GM23338 (cell line): ENCODE measurements around the gene P3R3URF. TPM values are rescaled to one million over a fixed set of nuclear protein-coding genes. Genes with fewer than 3 reads are reported as not detected.

Experiments
- ATAC-seq: fragments of 200-7000 bp; cut with Tn5 transposase; 3 replicates; pipeline ENCODE4 v1.9.1; 2020
- DNase-seq: peaks from one replicate; pipeline ENCODE4 v3.0.0-alpha.2; 2015; ENCODE audit warnings: low spot score
- H2AFZ ChIP-seq: fragments of 200-600 bp; sonication (generic); 2 replicates; pipeline ENCODE4 v1.8.0; 2016; ENCODE audit warnings: antibody characterized with exemption, mild to moderate bottlenecking, moderate library complexity
- H3F3A ChIP-seq: fragments of 200-600 bp; sonication (generic); replicated peaks from 2 replicates; pipeline ENCODE4 v1.8.0; 2017; ENCODE audit warnings: antibody characterized with exemption, mixed run types, low read depth
- H3K27ac ChIP-seq: fragments of 200-600 bp; sonication (generic); 2 replicates; pipeline ENCODE4 v1.6.1; 2016; ENCODE audit warnings: low read depth
- H3K27me3 ChIP-seq: fragments of 200-600 bp; sonication (generic); 2 replicates; pipeline ENCODE4 v1.8.0; 2016; ENCODE audit warnings: mild to moderate bottlenecking, mixed run types, moderate library complexity; ENCODE audit not compliant: insufficient read depth
- H3K36me3 ChIP-seq: fragments of 200-600 bp; sonication (generic); 2 replicates; pipeline ENCODE4 v1.8.0; 2016; ENCODE audit warnings: mild to moderate bottlenecking; ENCODE audit not compliant: insufficient read depth
- H3K4me1 ChIP-seq: fragments of 200-600 bp; sonication (generic); 2 replicates; pipeline ENCODE4 v1.8.0; 2016; ENCODE audit warnings: mild to moderate bottlenecking, moderate library complexity; ENCODE audit not compliant: insufficient read depth
- H3K4me2 ChIP-seq: fragments of 200-600 bp; sonication (generic); 2 replicates; pipeline ENCODE4 v1.7.1; 2017; ENCODE audit warnings: mixed run types
- H3K4me3 ChIP-seq: fragments of 200-600 bp; sonication (generic); 2 replicates; pipeline ENCODE4 v1.6.1; 2016; ENCODE audit warnings: mixed run types
- H3K79me2 ChIP-seq: fragments of 200-600 bp; sonication (generic); replicated peaks from 2 replicates; pipeline ENCODE4 v1.8.0; 2017; ENCODE audit warnings: mild to moderate bottlenecking; ENCODE audit not compliant: insufficient read depth
- H3K9me2 ChIP-seq: fragments of 200-600 bp; sonication (generic); 2 replicates; pipeline ENCODE4 v1.8.0; 2017; ENCODE audit not compliant: insufficient read depth
- H4K20me1 ChIP-seq: fragments of 200-600 bp; sonication (generic); replicated peaks from 2 replicates; pipeline ENCODE4 v1.8.0; 2017; ENCODE audit warnings: mild to moderate bottlenecking; ENCODE audit not compliant: insufficient read depth
- H3K27ac Mint-ChIP-seq: 2 replicates; pipeline ENCODE4 v1.8.0; 2020; ENCODE audit warnings: inconsistent platforms, mild to moderate bottlenecking, moderate library complexity, mixed read lengths
- H3K27me3 Mint-ChIP-seq: 3 replicates; pipeline ENCODE4 v1.8.0; 2022; ENCODE audit warnings: low read depth, mild to moderate bottlenecking, moderate library complexity, mixed read lengths, inconsistent platforms; ENCODE audit not compliant: insufficient read depth, poor library complexity
- H3K36me3 Mint-ChIP-seq: 3 replicates; pipeline ENCODE4 v1.8.0; 2021; ENCODE audit warnings: low read depth, mild to moderate bottlenecking, inconsistent platforms, moderate library complexity, mixed read lengths
- H3K4me1 Mint-ChIP-seq: 3 replicates; pipeline ENCODE4 v1.8.0; 2020; ENCODE audit warnings: mild to moderate bottlenecking, inconsistent platforms, mixed read lengths
- H3K4me3 Mint-ChIP-seq: 3 replicates; pipeline ENCODE4 v1.8.0; 2021; ENCODE audit warnings: moderate library complexity, mild to moderate bottlenecking, inconsistent platforms, mixed read lengths
- H3K9me3 Mint-ChIP-seq: 3 replicates; pipeline ENCODE4 v1.8.0; 2020; ENCODE audit warnings: moderate library complexity, mild to moderate bottlenecking, inconsistent platforms, mixed read lengths
- CREB1 ChIP-seq: fragments of 250-450 bp; sonication (Bioruptor Pico); IDR thresholded peaks from 2 replicates; pipeline ENCODE4 v1.5.0; 2020; ENCODE audit warnings: low read depth, mild to moderate bottlenecking, moderate library complexity
- EZH2 ChIP-seq: fragments of 200-600 bp; sonication (generic); IDR thresholded peaks from one replicate; pipeline ENCODE4 v1.8.0; 2017; ENCODE audit warnings: antibody characterized with exemption, mild to moderate bottlenecking, low read depth; ENCODE audit not compliant: unreplicated experiment
- EZH2phosphoT487 ChIP-seq: fragments of 200-600 bp; sonication (generic); IDR thresholded peaks from one replicate; pipeline ENCODE4 v1.8.1; 2018; ENCODE audit warnings: antibody characterized with exemption; ENCODE audit not compliant: unreplicated experiment
- JUNB ChIP-seq: IDR thresholded peaks from one replicate; pipeline ENCODE4 v1.6.1; 2016; ENCODE audit warnings: antibody characterized with exemption; ENCODE audit not compliant: unreplicated experiment
- STAT1 ChIP-seq: IDR thresholded peaks from one replicate; pipeline ENCODE4 v1.6.1; 2016; ENCODE audit warnings: antibody characterized with exemption; ENCODE audit not compliant: unreplicated experiment
- ZNF331 ChIP-seq: fragments of 250-450 bp; sonication (Bioruptor Pico); IDR thresholded peaks from 2 replicates; pipeline ENCODE4 v1.5.0; 2020; ENCODE audit warnings: low read depth, mild to moderate bottlenecking, moderate library complexity
- polyA plus RNA-seq: library from polyadenylated mRNA; unstranded; fragments of >200 nt; fragmentation: Nextera tagmentation; extraction: Ambion mirVana; gene quantifications from 2 replicates; pipeline ENCODE4 v1.2.1, GENCODE V29; 2016
- total RNA-seq: library from RNA; depleted of rRNA; stranded (reverse); fragments of >200 nt; shearing (Covaris generic); gene quantifications from 2 replicates; pipeline ENCODE4 v1.2.3, GENCODE V29; 2014
- TF ChIP-seq, protein P1 (sequence below): fragments of 250-450 bp; sonication (Bioruptor Pico); IDR thresholded peaks from 2 replicates; pipeline ENCODE4 v1.5.0; 2020; ENCODE audit warnings: mild to moderate bottlenecking, moderate library complexity
- TF ChIP-seq, protein P2 (sequence below): IDR thresholded peaks from 2 replicates; pipeline ENCODE4 v1.6.1; 2016; ENCODE audit warnings: antibody characterized with exemption
- TF ChIP-seq, protein P3 (sequence below), 2 experiments: fragments of 200-600 bp in 1 of 2; sonication (generic) in 1 of 2; conservative IDR thresholded peaks; 2 replicates each; pipeline versions ENCODE4 v1.5.1 to v1.6.1; 2016 to 2017; ENCODE audit warnings: antibody characterized with exemption in 2 of 2, low read depth in 2 of 2, mild to moderate bottlenecking in 2 of 2, moderate library complexity in 1 of 2

P3R3URF gene
- total and polyA plus RNA-seq, 2 experiments from 2014 or later, result not detected

DNA sequence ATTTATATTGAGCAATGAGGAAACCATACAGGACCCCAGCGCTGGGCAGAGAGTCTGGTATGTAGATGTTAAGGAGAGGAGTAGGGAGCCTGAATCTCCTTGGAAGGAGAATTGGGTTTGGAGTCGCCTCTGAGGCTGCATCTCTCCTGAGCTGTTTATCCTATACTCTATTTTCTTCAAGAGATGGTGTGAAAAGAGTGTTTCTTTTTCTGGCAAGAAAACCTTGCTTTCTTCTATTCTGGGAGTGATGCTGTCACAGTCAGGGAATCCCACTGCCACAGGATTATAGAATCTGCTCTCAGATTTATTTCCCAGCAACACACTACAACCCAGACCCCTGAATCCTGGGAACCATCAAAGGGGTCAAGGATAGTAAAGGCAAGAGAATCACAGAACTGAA lies 30.1 kb upstream of the P3R3URF start (continued):
- TF ChIP-seq, protein P1, sequence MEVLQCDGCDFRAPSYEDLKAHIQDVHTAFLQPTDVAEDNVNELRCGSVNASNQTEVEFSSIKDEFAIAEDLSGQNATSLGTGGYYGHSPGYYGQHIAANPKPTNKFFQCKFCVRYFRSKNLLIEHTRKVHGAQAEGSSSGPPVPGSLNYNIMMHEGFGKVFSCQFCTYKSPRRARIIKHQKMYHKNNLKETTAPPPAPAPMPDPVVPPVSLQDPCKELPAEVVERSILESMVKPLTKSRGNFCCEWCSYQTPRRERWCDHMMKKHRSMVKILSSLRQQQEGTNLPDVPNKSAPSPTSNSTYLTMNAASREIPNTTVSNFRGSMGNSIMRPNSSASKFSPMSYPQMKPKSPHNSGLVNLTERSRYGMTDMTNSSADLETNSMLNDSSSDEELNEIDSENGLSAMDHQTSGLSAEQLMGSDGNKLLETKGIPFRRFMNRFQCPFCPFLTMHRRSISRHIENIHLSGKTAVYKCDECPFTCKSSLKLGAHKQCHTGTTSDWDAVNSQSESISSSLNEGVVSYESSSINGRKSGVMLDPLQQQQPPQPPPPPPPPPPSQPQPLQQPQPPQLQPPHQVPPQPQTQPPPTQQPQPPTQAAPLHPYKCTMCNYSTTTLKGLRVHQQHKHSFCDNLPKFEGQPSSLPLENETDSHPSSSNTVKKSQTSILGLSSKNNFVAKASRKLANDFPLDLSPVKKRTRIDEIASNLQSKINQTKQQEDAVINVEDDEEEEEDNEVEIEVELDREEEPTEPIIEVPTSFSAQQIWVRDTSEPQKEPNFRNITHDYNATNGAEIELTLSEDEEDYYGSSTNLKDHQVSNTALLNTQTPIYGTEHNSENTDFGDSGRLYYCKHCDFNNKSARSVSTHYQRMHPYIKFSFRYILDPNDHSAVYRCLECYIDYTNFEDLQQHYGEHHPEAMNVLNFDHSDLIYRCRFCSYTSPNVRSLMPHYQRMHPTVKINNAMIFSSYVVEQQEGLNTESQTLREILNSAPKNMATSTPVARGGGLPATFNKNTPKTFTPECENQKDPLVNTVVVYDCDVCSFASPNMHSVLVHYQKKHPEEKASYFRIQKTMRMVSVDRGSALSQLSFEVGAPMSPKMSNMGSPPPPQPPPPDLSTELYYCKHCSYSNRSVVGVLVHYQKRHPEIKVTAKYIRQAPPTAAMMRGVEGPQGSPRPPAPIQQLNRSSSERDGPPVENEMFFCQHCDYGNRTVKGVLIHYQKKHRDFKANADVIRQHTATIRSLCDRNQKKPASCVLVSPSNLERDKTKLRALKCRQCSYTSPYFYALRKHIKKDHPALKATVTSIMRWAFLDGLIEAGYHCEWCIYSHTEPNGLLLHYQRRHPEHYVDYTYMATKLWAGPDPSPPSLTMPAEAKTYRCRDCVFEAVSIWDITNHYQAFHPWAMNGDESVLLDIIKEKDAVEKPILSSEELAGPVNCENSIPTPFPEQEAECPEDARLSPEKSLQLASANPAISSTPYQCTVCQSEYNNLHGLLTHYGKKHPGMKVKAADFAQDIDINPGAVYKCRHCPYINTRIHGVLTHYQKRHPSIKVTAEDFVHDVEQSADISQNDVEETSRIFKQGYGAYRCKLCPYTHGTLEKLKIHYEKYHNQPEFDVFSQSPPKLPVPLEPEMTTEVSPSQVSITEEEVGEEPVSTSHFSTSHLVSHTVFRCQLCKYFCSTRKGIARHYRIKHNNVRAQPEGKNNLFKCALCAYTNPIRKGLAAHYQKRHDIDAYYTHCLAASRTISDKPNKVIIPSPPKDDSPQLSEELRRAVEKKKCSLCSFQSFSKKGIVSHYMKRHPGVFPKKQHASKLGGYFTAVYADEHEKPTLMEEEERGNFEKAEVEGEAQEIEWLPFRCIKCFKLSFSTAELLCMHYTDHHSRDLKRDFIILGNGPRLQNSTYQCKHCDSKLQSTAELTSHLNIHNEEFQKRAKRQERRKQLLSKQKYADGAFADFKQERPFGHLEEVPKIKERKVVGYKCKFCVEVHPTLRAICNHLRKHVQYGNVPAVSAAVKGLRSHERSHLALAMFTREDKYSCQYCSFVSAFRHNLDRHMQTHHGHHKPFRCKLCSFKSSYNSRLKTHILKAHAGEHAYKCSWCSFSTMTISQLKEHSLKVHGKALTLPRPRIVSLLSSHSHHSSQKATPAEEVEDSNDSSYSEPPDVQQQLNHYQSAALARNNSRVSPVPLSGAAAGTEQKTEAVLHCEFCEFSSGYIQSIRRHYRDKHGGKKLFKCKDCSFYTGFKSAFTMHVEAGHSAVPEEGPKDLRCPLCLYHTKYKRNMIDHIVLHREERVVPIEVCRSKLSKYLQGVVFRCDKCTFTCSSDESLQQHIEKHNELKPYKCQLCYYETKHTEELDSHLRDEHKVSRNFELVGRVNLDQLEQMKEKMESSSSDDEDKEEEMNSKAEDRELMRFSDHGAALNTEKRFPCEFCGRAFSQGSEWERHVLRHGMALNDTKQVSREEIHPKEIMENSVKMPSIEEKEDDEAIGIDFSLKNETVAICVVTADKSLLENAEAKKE (CRISPR knock-in tag), result no peak

DNA sequence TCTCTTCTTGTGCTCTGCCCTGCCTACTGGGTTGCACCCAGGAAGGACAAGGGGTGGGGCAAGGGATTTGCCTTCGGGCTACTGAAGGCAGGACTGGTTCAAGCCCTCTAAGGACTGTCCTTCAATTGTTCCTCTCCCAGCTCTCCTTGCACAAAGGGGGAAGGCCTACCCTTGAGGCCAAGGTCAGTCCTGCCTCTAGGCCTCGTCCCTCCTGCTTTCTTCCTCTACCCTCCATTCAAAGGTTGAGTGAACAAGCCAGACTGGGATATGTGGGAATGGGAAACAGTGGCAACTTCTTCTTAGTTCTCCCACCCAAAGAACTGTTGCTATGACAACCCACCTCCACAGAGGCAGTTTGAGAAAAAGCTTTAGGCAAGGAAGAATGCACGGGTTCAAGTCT lies 29.5 kb upstream of the P3R3URF start:
- H3K79me2 ChIP-seq, result no peaks in the 10 kb centered on the region
- H3K4me2 ChIP-seq, result 0 out of 2 replicates have a peak overlapping the region, but pooled peaks have one; percentile 20
- TF ChIP-seq, protein P2, sequence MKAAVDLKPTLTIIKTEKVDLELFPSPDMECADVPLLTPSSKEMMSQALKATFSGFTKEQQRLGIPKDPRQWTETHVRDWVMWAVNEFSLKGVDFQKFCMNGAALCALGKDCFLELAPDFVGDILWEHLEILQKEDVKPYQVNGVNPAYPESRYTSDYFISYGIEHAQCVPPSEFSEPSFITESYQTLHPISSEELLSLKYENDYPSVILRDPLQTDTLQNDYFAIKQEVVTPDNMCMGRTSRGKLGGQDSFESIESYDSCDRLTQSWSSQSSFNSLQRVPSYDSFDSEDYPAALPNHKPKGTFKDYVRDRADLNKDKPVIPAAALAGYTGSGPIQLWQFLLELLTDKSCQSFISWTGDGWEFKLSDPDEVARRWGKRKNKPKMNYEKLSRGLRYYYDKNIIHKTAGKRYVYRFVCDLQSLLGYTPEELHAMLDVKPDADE, result no peak
- H3K4me1 Mint-ChIP-seq, result peaks cover 20% of the 10 kb centered on the region
- no peak overlapping the region for H3K27ac ChIP-seq
- H3K4me3 ChIP-seq, result no peak overlapping the region
- H3K4me1 ChIP-seq, result peaks cover 5% of the 10 kb centered on the region
- no peaks in the 10 kb centered on the region for H3K36me3 Mint-ChIP-seq
- no peaks in the 10 kb centered on the region for H4K20me1 ChIP-seq
- no peak for ATAC-seq
- H3K27ac Mint-ChIP-seq, result no peak overlapping the region
- no peak for DNase-seq
- H3K27me3 Mint-ChIP-seq, result peaks cover 17% of the 10 kb centered on the region
- no peaks in the 10 kb centered on the region for H3K36me3 ChIP-seq
- H2AFZ ChIP-seq, result no peak overlapping the region
- H3F3A ChIP-seq, result 0 out of 2 replicates have a peak, but pooled peaks cover 5% of the 10 kb centered on the region
- H3K9me3 Mint-ChIP-seq, result no peaks in the 10 kb centered on the region
- no peak overlapping the region for H3K4me3 Mint-ChIP-seq
- H3K27me3 ChIP-seq, result 0 out of 2 replicates have a peak, but pooled peaks cover 5% of the 10 kb centered on the region
- no peaks in the 10 kb centered on the region for H3K9me2 ChIP-seq

DNA sequence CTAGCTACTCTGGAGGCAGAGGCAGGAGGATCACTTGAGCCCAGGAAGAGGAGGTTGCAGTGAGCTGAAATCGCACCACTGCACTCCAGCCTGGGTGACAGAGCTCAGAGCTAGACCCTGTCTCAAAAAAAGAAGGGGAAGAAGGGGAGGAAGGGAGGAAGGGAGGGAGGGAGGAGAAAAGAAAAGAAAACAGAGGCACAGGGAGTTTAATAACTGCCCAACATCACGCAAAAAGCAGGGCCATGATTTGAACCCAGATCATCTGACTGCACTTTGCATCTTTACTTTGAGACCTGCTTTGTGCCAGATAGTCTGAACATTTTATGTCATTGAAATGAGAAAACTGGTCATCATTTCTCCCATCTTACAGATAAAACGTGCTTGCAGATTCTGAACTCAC lies 28.9 kb upstream of the P3R3URF start:
- no peaks in the 10 kb centered on the region for H4K20me1 ChIP-seq
- no peak overlapping the region for H3K4me3 ChIP-seq
- Mint-ChIP-seq H3K4me1 (peaks cover 22% of the 10 kb centered on the region), H3K27me3 (peaks cover 20% of the 10 kb centered on the region), H3K4me3 (no peak overlapping the region), H3K27ac (no peak overlapping the region), H3K36me3 (no peaks in the 10 kb centered on the region), H3K9me3 (no peaks in the 10 kb centered on the region)
- 0 out of 2 replicates have a peak, but pooled peaks cover 5% of the 10 kb centered on the region for H3K27me3 ChIP-seq
- H3F3A ChIP-seq, result 0 out of 2 replicates have a peak, but pooled peaks cover 5% of the 10 kb centered on the region
- ATAC-seq (no peak), DNase-seq (no peak)
- peaks cover 5% of the 10 kb centered on the region for H3K4me1 ChIP-seq
- no peaks in the 10 kb centered on the region for H3K9me2 ChIP-seq
- 0 out of 2 replicates have a peak overlapping the region, but pooled peaks have one; percentile 20 for H3K4me2 ChIP-seq
- H3K36me3 ChIP-seq, result no peaks in the 10 kb centered on the region
- no peak overlapping the region for H3K27ac ChIP-seq
- H3K79me2 ChIP-seq, result no peaks in the 10 kb centered on the region
- no peak overlapping the region for H2AFZ ChIP-seq
- no peak for TF ChIP-seq CREB1 (CRISPR knock-in tag)
- TF ChIP-seq STAT1, result no peak
- no peak for TF ChIP-seq EZH2
- no peak for TF ChIP-seq JUNB
- TF ChIP-seq ZNF331 (CRISPR knock-in tag), result no peak
- TF ChIP-seq, protein P3, sequence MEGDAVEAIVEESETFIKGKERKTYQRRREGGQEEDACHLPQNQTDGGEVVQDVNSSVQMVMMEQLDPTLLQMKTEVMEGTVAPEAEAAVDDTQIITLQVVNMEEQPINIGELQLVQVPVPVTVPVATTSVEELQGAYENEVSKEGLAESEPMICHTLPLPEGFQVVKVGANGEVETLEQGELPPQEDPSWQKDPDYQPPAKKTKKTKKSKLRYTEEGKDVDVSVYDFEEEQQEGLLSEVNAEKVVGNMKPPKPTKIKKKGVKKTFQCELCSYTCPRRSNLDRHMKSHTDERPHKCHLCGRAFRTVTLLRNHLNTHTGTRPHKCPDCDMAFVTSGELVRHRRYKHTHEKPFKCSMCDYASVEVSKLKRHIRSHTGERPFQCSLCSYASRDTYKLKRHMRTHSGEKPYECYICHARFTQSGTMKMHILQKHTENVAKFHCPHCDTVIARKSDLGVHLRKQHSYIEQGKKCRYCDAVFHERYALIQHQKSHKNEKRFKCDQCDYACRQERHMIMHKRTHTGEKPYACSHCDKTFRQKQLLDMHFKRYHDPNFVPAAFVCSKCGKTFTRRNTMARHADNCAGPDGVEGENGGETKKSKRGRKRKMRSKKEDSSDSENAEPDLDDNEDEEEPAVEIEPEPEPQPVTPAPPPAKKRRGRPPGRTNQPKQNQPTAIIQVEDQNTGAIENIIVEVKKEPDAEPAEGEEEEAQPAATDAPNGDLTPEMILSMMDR (conservative IDR thresholded peaks at IDR 0.05; ENCODE audit: low read depth in 2 of 2), result no peak
- TF ChIP-seq, protein P2, result no peak
- no peak for TF ChIP-seq EZH2phosphoT487
